HepG2 (cell line): ENCODE data around the gene CNPPD1. TPM values are rescaled to one million over a fixed set of nuclear protein-coding genes. Genes with fewer than 3 reads are reported as not detected.

Experiments used
- ARID4A ChIP-seq: sonication (generic); formaldehyde crosslinking; IDR thresholded peaks from 2 replicates; pipeline ENCODE4 v1.5.0; 2020; ENCODE audit warnings: mild to moderate bottlenecking, missing genetic modification reagents, borderline replicate concordance
- BRD4 ChIP-seq: sonication (generic); formaldehyde crosslinking; IDR thresholded peaks from 2 replicates; pipeline ENCODE4 v1.4.0; 2020; ENCODE audit warnings: missing genetic modification reagents
- FOSL2 ChIP-seq: sonication (generic); formaldehyde crosslinking; IDR thresholded peaks from 2 replicates; pipeline ENCODE4 v1.4.0; 2020; ENCODE audit warnings: missing genetic modification reagents
- HNF4G ChIP-seq, 2 experiments: sonication (generic) in 1 of 2; formaldehyde crosslinking in 1 of 2; IDR thresholded peaks; 2 replicates each; pipeline versions ENCODE4 v1.4.0 to v1.6.1; 2011 to 2020; ENCODE audit warnings: borderline replicate concordance in 2 of 2, low read depth in 2 of 2, mild to moderate bottlenecking in 2 of 2, low read length in 1 of 2, missing genetic modification reagents in 1 of 2, moderate library complexity in 1 of 2
- HOXA7 ChIP-seq: sonication (generic); formaldehyde crosslinking; IDR thresholded peaks from 2 replicates; pipeline ENCODE4 v1.8.1; 2022; ENCODE audit warnings: mild to moderate bottlenecking, missing genetic modification reagents, moderate library complexity
- IKZF4 ChIP-seq: sonication (generic); formaldehyde crosslinking; IDR thresholded peaks from 2 replicates; pipeline ENCODE4 v1.5.1; 2020; ENCODE audit warnings: borderline replicate concordance, mild to moderate bottlenecking, low read depth, missing genetic modification reagents; ENCODE audit errors: not compliant biosample characterization
- KLF12 ChIP-seq: sonication (generic); formaldehyde crosslinking; IDR thresholded peaks from 2 replicates; pipeline ENCODE4 v1.4.0; 2020; ENCODE audit warnings: missing genetic modification reagents, borderline replicate concordance
- KLF13 ChIP-seq: sonication (generic); formaldehyde crosslinking; IDR thresholded peaks from 2 replicates; pipeline ENCODE4 v1.4.0; 2020; ENCODE audit warnings: mild to moderate bottlenecking, missing genetic modification reagents
- NFE2L2 ChIP-seq: fragments of 150-350 bp; IDR thresholded peaks from 2 replicates; pipeline ENCODE4 v1.6.1; 2014; ENCODE audit warnings: low read length
- NONO ChIP-seq, 2 experiments: fragments of 450-650 bp in 1 of 2; sonication (generic) in 1 of 2; formaldehyde crosslinking in 1 of 2; IDR thresholded peaks in 1 of 2; conservative IDR thresholded peaks in 1 of 2; 2 replicates each; pipeline versions ENCODE4 v1.6.1 to v1.8.0; 2017 to 2022; ENCODE audit warnings: mild to moderate bottlenecking in 1 of 2, missing genetic modification reagents in 1 of 2, moderate library complexity in 1 of 2
- SOX13 ChIP-seq, 3 experiments: fragments of 450-650 bp in 1 of 3; sonication (generic) in 1 of 3; formaldehyde crosslinking in 1 of 3; IDR thresholded peaks in 2 of 3; conservative IDR thresholded peaks in 1 of 3; 2 replicates each; pipeline versions ENCODE4 v1.5.0 to v1.6.1; 2016 to 2020; ENCODE audit warnings: antibody characterized with exemption in 1 of 3, mild to moderate bottlenecking in 1 of 3, missing compliant biosample characterization in 1 of 3, missing genetic modification reagents in 1 of 3, moderate library complexity in 1 of 3
- SP5 ChIP-seq: IDR thresholded peaks from 2 replicates; pipeline ENCODE4 v1.6.1; 2016; ENCODE audit warnings: low read depth, borderline replicate concordance
- TCF7L2 ChIP-seq: IDR thresholded peaks from 2 replicates; pipeline ENCODE4 v1.6.1; 2011; ENCODE audit warnings: mild to moderate bottlenecking, low read depth, low read length, moderate library complexity
- ZMYM4 ChIP-seq: sonication (generic); formaldehyde crosslinking; IDR thresholded peaks from 2 replicates; pipeline ENCODE4 v1.8.1; 2023; ENCODE audit warnings: mild to moderate bottlenecking, missing genetic modification reagents
- ZNF160 ChIP-seq: sonication (generic); formaldehyde crosslinking; IDR thresholded peaks from 2 replicates; pipeline ENCODE4 v1.8.0; 2022; ENCODE audit warnings: mild to moderate bottlenecking, inconsistent platforms, missing genetic modification reagents
- ZNF17 ChIP-seq: sonication (generic); formaldehyde crosslinking; IDR thresholded peaks from 2 replicates; pipeline ENCODE4 v1.5.0; 2020; ENCODE audit warnings: mild to moderate bottlenecking, missing genetic modification reagents
- ZNF205 ChIP-seq: IDR thresholded peaks from 2 replicates; pipeline ENCODE4 v1.6.1; 2018; ENCODE audit warnings: missing biosample characterization, missing genetic modification reagents
- ZNF232 ChIP-seq: sonication (generic); formaldehyde crosslinking; IDR thresholded peaks from 2 replicates; pipeline ENCODE4 v1.4.0; 2020; ENCODE audit warnings: missing genetic modification reagents, borderline replicate concordance
- ZNF235 ChIP-seq: sonication (generic); formaldehyde crosslinking; IDR thresholded peaks from 2 replicates; pipeline ENCODE4 v1.8.1; 2023; ENCODE audit warnings: mild to moderate bottlenecking, missing genetic modification reagents, borderline replicate concordance
- ZNF24 ChIP-seq: fragments of 450-650 bp; IDR thresholded peaks from 2 replicates; pipeline ENCODE4 v1.6.1; 2017; ENCODE audit warnings: antibody characterized with exemption, mild to moderate bottlenecking
- ZNF256 ChIP-seq: sonication (generic); formaldehyde crosslinking; conservative IDR thresholded peaks from 2 replicates; pipeline ENCODE4 v1.4.0; 2020; ENCODE audit warnings: missing genetic modification reagents
- ZNF30 ChIP-seq: sonication (generic); formaldehyde crosslinking; IDR thresholded peaks from 2 replicates; pipeline ENCODE4 v1.5.0; 2020; ENCODE audit warnings: mild to moderate bottlenecking, missing genetic modification reagents
- ZNF329 ChIP-seq: sonication (generic); formaldehyde crosslinking; IDR thresholded peaks from 2 replicates; pipeline ENCODE4 v1.9.0; 2021; ENCODE audit warnings: low read depth, mild to moderate bottlenecking, missing genetic modification reagents
- ZNF350 ChIP-seq: sonication (generic); formaldehyde crosslinking; IDR thresholded peaks from 2 replicates; pipeline ENCODE4 v1.4.0; 2020; ENCODE audit warnings: mild to moderate bottlenecking, low read depth, missing genetic modification reagents, borderline replicate concordance
- ZNF552 ChIP-seq: sonication (generic); formaldehyde crosslinking; IDR thresholded peaks from 2 replicates; pipeline ENCODE4 v1.9.0; 2022; ENCODE audit warnings: missing genetic modification reagents, mild to moderate bottlenecking, borderline replicate concordance
- ZNF563 ChIP-seq: sonication (generic); formaldehyde crosslinking; IDR thresholded peaks from 2 replicates; pipeline ENCODE4 v1.8.0; 2022; ENCODE audit warnings: mild to moderate bottlenecking, moderate library complexity, missing genetic modification reagents
- polyA plus RNA-seq, 8 experiments: library from polyadenylated mRNA; depleted of rRNA in 3 of 8; stranded (reverse) in 7 of 8; unstranded in 1 of 8; fragments of >200 nt; fragmentation: Illumina TruSeq in 4 of 8; extraction: Trizol in 4 of 8; gene quantifications; 2 replicates each; pipeline versions ENCODE4 v1.2.1 to v1.2.3, GENCODE V29; 2011 to 2016; ENCODE audit warnings: low read depth in 4 of 8, missing spikeins in 1 of 8, mixed read lengths in 1 of 8; ENCODE audit not compliant: insufficient read depth in 1 of 8
- total RNA-seq, 5 experiments: library from RNA; depleted of rRNA; stranded (reverse); fragments of >200 nt; fragmentation: Illumina TruSeq; extraction: Trizol; gene quantifications; 2 replicates each; pipeline ENCODE4 v1.2.3, GENCODE V29; 2016; ENCODE audit warnings: low read depth in 1 of 5
- TF ChIP-seq, protein P1 (sequence below): sonication (generic); formaldehyde crosslinking; IDR thresholded peaks from 2 replicates; pipeline ENCODE4 v1.8.1; 2023; ENCODE audit warnings: mild to moderate bottlenecking, missing genetic modification reagents

The CNPPD1 gene
- total and polyA plus RNA-seq, 2 of the 13 experiments (the other 11 are each of a cell fraction or from before 2014, with no cell fraction given), result 35.5 to 49.4 TPM

- no peak for TF ChIP-seq BRD4 (CRISPR knock-in tag)
- no peak for TF ChIP-seq ZNF235 (CRISPR knock-in tag)
- TF ChIP-seq ZNF205 (CRISPR knock-in tag), result no peak
- TF ChIP-seq FOSL2 (CRISPR knock-in tag), result 0 out of 2 replicates have a peak, but pooled peaks have one; percentile 6
- no peak for TF ChIP-seq ZNF30 (CRISPR knock-in tag)
- TF ChIP-seq KLF12 (CRISPR knock-in tag), result no peak
- TF ChIP-seq SOX13 (IDR thresholded peaks at IDR 0.05), result 0 out of 2 replicates have a peak, but pooled peaks have one; percentile 23
- peak in 1 of 2 experiments; percentile 89; a peak in 2 of 4 replicates for TF ChIP-seq SOX13 (CRISPR knock-in tag; conservative IDR thresholded peaks at IDR 0.05 in 1 of 2, IDR thresholded peaks at IDR 0.05 in 1 of 2)
- TF ChIP-seq SP5 (CRISPR knock-in tag), result peak; percentile 96
- TF ChIP-seq TCF7L2, result no peak
- no peak for TF ChIP-seq HOXA7 (CRISPR knock-in tag)
- TF ChIP-seq, protein P1, sequence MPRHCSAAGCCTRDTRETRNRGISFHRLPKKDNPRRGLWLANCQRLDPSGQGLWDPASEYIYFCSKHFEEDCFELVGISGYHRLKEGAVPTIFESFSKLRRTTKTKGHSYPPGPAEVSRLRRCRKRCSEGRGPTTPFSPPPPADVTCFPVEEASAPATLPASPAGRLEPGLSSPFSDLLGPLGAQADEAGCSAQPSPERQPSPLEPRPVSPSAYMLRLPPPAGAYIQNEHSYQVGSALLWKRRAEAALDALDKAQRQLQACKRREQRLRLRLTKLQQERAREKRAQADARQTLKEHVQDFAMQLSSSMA (CRISPR knock-in tag), result no peak
- TF ChIP-seq ARID4A (CRISPR knock-in tag), result no peak
- TF ChIP-seq HNF4G (IDR thresholded peaks at IDR 0.05; ENCODE audit: borderline replicate concordance, low read depth, low read length), result no peak
- no peak for TF ChIP-seq HNF4G (CRISPR knock-in tag; IDR thresholded peaks at IDR 0.05; ENCODE audit: borderline replicate concordance, low read depth)
- TF ChIP-seq ZNF17, result no peak
- TF ChIP-seq ZNF24, result no peak
- no peak for TF ChIP-seq ZNF329
- TF ChIP-seq ZNF552 (CRISPR knock-in tag), result no peak
- no peak for TF ChIP-seq KLF13 (CRISPR knock-in tag)
- no peak for TF ChIP-seq NFE2L2
- TF ChIP-seq NONO (IDR thresholded peaks at IDR 0.05), result no peak
- TF ChIP-seq NONO (CRISPR knock-in tag; conservative IDR thresholded peaks at IDR 0.05), result 0 out of 2 replicates have a peak, but pooled peaks have one; percentile 44
- TF ChIP-seq ZNF350 (CRISPR knock-in tag), result no peak
- TF ChIP-seq ZMYM4 (CRISPR knock-in tag), result peak; percentile 51; the same call in 1 of the 2 replicates
- no peak for TF ChIP-seq IKZF4 (CRISPR knock-in tag)
- no peak for TF ChIP-seq ZNF232 (CRISPR knock-in tag)
- no peak for TF ChIP-seq ZNF256 (CRISPR knock-in tag)
- TF ChIP-seq ZNF563 (CRISPR knock-in tag), result no peak
- no peak for TF ChIP-seq ZNF160 (CRISPR knock-in tag)
Measured at GRCh38 chr2:219126555-219126954, 50.2 kb downstream of the CNPPD1 start (continued).
